GM12873 (cell line): ENCODE measurements around the gene STK39.

ENCODE experiments used
- CTCF ChIP-seq: IDR thresholded peaks from 2 replicates; pipeline ENCODE4 v1.5.1; 2012; ENCODE audit warnings: low read depth, mild to moderate bottlenecking, moderate library complexity, low read length, control low read depth; ENCODE audit not compliant: insufficient read depth; ENCODE audit errors: missing control alignments

The STK39 gene

DNA sequence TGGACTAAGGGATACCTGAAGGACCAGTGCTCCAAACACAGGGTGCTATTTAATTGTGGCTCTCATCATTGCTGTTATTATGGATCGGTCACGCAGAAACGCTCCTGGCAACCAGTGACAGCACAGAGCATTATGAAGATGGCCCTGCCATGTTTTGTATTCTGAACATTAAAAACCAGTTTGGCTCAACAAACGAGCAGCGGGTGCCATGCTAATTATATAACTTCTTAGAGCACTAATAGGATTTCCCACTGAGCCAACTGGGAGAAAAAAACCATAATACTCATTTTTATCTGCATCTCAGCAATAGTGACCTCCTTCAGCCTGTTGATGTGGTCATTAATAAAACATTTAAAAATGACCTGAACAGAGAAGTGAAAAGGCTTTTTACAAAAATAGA, 212.8 kb downstream of the STK39 start:
- TF ChIP-seq CTCF, result no peak

DNA sequence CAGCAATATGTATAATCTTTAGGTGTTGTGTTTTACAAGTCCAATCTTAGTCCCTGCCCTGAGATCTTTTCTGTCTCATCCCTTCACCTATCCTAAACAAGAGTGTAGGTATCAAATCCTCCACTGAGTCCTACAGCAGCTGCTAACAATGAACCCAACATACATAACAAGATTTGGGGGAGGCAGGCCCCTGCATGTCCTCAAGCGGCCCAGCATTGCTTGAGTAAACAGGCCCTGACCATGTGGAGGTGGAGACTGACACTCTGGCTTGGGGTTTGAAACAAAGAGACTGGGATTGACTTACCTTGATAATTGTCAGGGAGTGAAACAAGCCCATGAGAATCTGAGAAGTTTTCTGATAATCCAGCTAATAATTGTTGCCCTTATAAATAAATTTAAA, 213.4 kb downstream of the STK39 start:
- TF ChIP-seq CTCF, result no peak

- no peak for TF ChIP-seq CTCF
Measured at GRCh38 chr2:168032091-168032490, 215.3 kb downstream of the STK39 start.

DNA sequence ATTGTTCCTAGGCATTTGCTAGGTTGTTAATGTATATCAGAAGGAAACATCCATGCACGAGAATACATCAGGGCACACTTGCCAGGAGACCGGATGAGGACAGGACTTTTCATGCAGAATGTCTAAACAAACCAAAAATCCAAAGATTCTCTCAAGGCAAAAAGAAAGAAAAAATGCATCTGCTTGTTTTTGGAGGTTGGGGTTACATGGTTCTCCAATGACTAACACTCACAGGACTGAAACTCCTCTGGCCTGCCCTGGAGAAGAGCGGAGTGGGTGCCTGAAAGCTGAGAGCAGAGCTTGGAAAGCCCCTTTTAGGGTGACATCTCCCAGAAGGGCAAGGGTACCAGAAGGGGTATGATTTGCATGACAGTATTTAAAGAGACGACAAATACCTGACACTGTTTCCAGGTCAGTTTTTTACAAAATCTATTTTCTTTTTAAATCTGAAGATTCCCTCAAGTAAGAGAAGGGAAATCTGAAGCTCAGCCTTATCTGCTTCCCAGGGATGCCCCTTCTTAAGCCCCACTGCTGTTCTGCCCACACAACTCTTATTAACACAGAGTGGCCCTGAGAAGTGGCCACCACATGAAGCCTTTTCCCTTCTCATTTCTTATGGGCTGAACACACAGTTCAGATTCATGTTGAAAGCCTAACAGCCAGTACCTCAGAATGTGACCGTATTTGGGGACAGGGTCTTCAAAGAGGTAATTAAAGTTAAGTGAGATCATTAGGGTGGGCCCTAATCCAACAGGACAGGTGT, 216.4 kb downstream of the STK39 start:
- TF ChIP-seq CTCF, result no peak

GRCh38 chr2:168029071-168029470, 218.3 kb downstream of the STK39 start:
- TF ChIP-seq CTCF, result no peak

DNA sequence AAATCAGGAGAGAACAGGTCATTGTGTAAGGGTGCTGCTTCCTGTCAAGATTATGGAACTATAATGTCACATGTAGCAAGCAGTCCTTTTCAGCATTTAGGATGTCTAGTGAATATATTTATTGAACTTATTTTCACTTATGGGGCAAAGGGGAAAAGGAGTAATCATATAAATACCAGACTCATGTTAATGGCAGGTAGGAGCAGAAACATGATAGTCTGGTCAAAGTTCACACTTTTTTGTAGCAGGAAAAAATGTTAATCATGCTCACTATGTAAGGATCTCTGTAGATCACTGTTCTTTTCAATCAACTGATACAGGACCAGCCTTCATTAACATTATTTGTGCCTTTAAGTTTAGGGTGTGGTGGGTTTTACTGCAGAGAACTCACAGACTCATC, 219.0 kb downstream of the STK39 start:
- no peak for TF ChIP-seq CTCF

GRCh38 chr2:168025487-168026202, 221.8 kb downstream of the STK39 start:
- TF ChIP-seq CTCF, result no peak
